GM19395 (cell line): ENCODE results near the gene ASMTL.
A peak's percentile ranks its signal among the peaks of the same experiment; 100 is the strongest.
"Not testable (repeated sequence)": the region's sequence is repeated elsewhere in the genome, so short reads cannot be mapped to it uniquely, and the experiment has no call there.

ENCODE experiments used
- ATAC-seq: cut with Tn5 transposase; IDR thresholded peaks from one replicate; pipeline ENCODE4 v1.9.1; 2021; ENCODE audit warnings: mild to moderate bottlenecking, moderate library complexity; ENCODE audit not compliant: unreplicated experiment

The ASMTL gene, protein sequence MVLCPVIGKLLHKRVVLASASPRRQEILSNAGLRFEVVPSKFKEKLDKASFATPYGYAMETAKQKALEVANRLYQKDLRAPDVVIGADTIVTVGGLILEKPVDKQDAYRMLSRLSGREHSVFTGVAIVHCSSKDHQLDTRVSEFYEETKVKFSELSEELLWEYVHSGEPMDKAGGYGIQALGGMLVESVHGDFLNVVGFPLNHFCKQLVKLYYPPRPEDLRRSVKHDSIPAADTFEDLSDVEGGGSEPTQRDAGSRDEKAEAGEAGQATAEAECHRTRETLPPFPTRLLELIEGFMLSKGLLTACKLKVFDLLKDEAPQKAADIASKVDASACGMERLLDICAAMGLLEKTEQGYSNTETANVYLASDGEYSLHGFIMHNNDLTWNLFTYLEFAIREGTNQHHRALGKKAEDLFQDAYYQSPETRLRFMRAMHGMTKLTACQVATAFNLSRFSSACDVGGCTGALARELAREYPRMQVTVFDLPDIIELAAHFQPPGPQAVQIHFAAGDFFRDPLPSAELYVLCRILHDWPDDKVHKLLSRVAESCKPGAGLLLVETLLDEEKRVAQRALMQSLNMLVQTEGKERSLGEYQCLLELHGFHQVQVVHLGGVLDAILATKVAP

DNA sequence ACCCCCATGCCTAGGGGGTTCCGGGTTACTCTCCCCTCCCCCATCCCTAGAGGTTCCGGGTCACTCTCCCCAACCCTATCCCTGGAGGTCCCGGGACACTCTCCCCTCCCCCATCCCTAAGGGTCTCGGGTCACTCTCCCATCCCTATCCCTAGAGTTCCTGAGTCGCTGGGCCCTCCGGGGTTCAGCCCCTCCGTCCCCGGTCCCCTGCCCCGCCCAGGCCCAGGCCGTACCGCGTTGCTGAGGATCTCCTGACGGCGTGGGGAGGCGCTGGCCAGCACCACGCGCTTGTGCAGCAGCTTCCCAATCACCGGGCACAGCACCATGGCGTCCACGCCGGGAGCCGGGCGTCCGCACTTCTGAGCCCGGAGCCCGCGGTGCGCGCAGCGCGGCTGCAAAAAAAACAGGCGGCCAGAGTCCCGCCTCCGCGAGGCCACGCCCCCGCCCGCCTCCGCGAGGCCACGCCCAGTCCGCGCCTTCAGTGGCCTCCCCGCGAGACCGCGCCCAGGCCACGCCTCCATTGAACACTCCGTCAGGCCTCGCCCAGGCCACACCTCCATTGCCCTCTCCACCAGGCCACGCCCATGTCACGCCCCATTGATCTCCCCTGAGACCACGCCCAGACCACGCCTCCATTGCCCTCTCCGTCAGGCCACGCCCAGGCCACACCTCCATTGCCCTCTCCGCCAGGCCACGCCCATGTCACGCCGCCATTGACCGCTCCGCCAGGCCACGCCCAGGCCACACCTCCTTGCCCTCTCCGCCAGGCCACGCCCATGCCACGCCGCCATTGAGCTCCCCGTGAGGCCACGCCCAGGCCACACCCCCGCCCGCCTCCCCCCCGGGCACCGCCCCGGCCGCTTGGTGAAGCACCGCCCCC, at the start of gene ASMTL:
Gene ASMTL (minus strand): TSS at position 394 of the 879 bp plus-strand sequence. CDS start 69 bp downstream, at position 325.
- peak; percentile 66 for ATAC-seq

DNA sequence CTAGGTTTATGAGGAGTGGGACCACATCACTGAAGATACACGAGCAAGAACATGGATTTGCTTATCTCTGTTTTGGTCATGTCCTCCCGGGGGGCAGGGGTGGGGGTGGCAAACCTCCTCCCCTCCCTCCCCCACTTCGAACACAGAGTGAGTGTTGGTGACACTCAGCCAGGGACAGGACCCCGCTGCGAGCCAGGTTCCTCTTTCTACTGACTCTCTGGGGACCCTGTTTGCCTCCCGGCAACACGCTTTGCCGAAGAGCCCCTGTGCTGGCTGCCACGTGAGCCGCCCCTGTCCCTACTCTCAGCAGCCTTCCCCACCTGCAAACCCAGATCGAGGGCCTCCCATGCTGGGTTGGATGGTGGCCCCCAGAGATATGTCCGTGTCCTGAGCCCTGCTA, 49.5 kb upstream of the ASMTL start:
- ATAC-seq = peak; percentile 49

DNA sequence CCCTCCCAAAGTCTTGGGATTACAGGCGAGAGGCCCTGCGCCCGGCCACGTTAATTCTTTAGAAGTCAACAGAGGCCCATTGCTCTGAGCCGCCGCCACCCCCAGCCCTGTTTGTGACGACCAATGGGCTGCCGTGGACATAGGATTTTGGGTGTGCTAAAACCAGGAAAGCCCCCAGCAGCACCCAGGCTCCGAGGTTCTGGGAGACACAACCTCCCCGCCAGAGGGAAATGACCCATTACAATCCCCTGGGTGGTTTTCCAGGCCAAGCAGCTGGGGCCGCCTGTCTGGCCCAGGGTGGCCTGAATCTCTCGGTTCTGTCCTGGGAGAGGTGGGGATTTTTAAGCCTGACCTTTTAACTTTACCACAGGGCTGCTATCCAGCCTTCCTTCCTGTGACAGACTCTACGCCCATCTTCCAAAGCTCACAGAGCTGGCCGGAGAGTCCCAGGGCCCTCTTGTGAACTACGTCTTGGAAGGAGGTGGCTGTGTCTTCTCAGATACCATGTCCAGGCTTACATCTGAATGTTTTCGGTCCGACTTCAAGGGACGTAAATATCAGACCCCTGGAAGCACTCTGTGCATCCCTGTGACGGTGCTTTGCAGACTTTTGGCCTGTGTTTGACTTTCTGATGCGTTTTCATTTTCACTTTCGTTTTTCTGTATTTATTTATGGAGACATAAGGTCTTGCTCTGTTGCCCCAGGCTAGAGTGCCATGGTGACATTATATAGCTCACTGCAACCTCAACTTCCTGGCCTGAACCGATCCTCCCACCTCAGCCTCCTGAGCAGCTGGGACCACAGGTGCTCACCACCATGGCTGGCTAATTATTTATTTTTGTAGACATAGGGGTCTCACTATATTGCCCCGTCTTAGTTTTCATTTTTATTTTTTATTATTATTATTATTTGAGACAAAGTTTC, 48.3 kb upstream of the ASMTL start:
- peak; percentile 75 for ATAC-seq

DNA sequence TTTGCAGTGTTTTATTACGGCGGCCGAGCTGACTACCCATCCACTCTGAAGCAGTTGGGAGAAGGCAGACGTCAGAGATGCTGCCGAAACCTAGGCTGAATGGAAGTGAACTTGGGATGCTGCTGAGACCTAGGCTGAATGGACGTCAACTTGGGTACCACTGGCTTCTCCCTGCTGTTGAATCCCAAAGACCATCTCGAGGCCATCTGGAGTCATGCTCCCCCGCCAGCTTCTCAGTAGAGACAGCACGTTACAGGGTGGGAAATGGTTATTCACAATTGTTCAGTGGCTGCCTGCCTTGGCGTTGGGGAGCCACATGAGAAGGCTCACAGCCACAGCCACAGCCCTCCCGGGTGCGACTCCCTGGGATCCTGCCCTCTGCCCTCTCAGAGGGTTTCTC, 43.4 kb upstream of the ASMTL start:
- ATAC-seq = no peak

DNA sequence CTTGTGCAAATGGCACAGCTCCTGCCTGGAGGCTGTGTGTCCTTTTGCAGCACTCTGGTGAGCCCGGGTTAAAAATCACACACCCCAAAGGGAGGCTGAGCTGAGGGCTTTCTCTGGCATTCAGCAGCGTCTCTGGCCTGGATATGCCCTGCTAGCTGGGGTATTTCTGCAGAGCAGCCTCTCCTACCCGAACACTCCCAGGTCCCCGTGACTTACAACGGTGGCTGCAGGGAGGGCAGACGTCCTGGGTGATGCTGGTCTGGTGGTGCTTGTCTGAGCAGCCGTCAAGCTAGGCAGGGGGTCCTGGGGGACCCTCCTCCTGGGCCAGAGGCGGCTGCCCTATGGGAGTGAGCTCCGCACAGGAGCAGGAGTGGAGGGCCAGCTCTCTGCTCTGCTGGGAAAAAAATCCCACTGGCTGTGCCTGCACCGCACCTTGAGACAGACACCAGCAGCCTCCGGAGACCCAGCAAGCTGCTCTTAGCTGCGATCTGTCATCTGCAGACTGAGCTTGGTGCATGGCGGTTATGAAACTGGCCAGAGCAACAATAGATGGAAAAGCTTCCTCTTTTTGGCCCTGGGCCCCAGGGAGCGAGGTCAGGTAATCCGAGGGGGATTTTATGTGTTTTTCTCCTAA, 41.3 kb upstream of the ASMTL start:
- ATAC-seq = peak; percentile 58

DNA sequence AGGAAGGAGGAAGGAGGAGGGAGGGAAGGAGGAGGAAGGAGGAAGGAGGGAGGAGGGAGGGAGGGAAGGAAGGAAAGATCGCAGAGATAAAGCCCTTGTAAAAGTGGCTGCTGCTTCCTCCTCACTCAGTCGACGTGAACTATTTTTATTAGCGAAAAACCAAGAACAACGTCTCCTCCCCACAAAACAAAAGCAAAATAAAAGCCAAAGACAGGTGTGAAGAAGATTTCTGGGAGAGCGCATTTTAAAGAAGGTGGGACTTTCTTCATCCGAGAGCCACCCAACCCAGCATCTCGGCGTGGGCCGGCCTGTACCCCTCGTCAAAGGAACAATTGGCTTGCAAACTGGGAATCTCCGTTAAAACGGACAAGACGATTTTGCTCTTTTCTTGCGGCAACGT, 40.7 kb upstream of the ASMTL start:
- no peak for ATAC-seq

DNA sequence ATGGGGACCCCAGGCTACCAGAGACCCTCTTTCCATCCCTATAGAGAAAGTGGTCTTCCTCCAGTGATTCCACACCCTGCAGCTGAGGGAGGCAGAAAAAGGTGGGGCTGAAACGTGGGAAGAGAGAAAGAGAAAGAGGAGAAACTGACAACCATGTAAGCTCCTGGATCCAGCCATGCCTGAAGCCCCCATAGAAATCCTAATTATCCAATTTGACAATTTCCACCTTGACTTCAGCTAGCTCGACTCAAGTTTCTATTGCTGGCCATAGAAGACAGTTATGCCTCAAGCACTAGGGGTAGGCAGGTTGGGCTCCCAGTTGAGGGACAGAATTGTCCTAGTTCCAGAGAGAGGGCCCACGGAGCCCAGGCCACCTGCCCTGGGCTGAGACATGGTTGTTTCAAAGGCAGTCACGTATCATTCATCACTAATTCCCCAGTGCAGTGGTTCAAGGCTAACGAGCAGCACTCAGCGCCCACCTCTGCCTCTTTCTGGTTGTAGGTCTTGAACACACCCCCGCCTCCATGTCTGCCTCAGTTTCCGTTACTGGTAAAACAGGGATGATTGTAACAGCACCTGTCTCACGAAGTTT, 39.8 kb upstream of the ASMTL start:
- ATAC-seq = no peak

DNA sequence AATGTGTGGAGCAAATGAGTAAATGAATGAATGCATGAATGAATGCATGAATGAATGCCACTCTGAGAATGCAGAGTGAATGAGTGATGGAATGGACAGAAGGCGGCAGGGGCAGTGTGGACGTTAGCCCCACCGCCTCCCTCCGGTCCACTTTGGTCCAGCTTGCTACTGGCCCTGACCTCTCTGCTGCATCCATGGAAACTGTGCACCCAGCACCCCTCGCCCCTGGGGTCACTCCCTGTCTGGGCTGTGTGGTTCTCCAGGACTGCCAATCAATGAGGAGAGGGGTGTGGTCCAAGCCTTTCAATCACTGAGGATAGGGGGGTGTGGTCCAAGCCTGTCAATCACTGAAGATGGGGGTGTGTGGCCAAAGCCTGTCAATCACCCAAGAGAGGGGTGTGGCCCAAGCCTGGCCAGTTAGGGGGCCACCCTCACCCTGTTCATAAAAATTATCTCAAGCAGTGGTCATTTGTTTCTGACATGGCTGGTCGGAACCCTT, 39.2 kb upstream of the ASMTL start:
- ATAC-seq = peak; percentile 78

DNA sequence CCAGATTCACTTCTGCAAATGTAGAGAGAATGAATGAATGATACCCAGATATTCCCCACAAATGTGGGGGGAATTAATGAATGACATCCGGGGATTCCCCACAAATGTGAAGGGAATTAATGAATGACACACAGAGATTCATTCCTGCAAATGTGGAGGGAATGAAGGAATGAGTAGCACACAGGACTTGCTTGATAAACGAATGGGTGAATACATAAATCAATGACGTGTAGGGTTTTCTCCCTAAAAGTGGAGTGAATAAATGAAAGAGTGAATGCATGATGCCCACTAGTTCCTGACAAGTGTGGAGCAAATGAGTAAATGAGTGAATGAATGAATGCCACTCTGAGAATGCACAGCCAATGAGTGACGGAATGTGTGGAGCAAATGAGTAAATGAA, 38.5 kb upstream of the ASMTL start:
- ATAC-seq = not testable (repeated sequence)

DNA sequence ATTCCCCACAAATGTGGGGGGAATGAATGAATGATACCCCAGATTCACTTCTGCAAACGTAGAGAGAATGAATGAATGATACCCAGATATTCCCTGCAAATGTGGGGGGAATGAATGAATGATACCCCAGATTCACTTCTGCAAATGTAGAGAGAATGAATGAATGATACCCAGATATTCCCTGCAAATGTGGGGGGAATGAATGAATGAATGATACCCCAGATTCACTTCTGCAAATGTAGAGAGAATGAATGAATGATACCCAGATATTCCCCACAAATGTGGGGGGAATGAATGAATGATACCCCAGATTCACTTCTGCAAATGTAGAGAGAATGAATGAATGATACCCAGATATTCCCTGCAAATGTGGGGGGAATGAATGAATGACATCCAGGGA, 38.0 kb upstream of the ASMTL start:
- not testable (repeated sequence) for ATAC-seq

DNA sequence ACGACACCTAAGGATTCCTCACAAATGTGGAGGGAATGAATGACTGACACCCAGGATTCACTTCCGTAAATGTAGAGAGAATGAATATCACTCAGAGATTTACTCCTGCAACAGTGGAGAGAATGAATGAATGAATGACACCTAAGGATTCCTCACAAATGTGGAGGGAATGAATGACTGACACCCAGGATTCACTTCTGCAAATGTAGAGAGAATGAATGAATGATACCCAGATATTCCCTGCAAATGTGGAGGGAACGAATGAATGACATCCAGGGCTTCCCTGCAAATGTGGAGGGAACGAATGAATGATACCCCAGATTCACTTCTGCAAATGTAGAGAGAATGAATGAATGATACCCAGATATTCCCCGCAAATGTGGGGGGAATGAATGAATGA, 36.6 kb upstream of the ASMTL start:
- not testable (repeated sequence) for ATAC-seq

DNA sequence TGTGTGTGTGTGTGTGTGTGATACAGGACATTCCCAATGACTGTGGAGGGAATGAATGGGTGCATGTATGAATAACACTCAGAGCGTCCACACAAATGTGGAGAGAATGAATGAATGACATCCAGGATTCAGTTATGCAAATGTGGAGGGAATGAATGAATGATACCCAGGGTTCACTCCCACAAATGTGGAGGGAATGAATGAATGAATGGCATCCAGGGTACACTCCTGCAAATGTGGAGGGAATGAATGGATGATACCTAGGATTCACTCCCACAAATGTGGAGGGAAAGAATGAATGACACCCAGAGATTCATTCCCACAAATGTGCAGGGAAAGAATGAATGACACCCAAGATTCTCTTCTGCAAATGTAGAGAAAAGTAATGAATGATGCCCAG, 36.0 kb upstream of the ASMTL start:
- ATAC-seq = no peak

DNA sequence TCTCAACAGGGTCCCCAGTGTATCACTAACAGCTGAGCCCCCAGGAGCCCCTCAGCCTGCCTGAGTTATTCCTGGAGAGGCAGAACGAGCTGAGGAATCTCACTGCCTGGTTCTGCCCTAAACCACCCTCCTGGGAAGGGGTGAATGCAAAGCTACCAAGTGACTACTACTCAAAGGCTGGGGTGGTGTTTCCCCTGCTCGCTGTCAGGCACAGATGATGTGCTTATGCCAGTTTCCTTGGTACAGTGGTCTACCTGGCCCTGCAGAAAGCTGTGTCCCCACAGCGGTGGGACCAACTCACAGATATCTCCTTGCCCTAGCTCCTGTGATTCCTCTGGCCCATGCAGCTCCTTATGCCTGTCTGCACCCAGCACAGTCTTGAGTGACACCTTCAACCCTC, 35.4 kb upstream of the ASMTL start:
- ATAC-seq = no peak

DNA sequence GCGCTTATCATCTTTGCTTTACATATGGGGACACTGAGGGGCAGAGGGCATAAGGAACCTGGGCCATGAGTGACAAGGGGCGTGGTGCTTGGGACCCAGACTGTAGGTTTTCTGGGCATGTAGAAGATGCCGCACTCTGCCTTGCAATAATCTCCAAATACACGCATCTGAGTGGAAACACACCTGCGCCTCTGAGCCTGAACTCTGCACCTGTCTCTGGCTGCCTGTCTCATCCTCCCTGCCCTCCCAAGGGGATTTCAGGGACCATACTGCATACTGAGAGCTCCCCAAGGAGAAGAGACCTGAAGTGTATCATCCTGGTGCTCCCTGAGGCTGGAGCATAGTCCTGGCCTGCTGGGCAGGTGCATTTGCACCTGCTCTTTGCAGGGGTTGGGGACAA, 34.7 kb upstream of the ASMTL start:
- ATAC-seq = no peak

DNA sequence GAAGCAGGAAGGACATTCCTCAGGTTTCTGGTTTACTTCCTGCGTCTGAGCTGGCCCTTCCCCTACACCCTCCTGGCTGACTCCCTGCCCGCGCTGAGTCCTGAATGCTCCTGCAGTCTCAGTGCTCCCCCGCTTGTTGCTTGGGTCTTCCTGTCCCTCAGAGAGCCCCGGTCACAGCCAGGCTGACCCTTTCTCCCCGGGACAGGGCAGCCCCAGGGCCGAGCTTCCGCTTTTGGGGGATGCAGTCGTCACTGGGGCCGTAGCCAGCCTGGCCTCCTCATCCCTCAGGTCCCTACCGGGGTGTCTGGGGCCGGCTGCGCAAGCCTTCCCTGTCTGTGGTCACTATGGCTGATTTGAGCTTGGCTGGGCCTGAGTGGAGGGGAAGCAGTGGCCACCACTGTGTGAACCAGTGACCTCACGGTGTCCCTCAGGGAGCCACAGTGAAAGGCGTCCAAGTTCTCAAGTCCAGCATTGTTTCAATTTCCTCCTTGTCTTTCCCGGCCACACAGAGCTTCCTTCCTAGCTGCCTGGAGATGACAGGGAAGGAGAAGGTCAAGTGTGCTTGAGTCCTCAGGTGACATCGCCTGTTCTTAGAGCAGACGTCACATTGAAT, 34.1 kb upstream of the ASMTL start:
- ATAC-seq = no peak

DNA sequence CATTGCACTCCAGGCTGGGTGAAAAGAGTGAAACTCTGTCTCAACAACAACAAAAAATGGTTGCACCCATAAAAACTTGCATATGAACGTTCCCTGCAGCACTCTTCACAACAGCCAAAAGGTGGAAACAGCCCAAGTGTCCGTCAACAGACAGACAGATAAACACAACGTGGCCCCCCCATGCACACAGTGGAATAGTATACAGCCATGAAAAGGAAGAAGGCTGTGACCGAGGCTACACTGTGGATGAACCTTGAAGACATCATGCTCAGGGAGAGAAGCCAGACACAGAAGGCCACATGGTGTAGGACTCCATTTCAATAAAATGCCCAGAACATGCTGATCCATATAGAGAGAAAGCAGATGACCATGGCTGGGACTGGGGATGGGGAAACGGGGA, 33.5 kb upstream of the ASMTL start:
- no peak for ATAC-seq

DNA sequence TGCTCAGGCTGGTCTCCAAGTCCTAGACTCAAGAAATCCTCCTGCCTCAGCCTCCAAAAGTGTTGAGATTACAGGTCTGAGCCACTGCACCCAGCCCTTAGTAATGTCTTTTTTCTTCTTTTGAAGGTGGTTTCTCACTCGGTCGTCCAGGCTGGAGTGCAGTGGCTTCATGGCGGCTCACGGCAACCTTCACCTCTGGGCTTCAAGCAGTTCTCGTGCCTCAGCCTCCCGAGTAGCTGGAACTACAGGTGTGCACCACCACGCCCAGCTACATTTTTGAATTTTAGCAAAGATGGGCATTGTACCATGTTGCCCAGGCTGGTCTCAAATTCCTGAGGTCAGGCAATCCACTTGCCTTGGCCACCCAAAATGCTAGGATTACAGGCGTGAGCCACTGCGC, 32.3 kb upstream of the ASMTL start:
- no peak for ATAC-seq

DNA sequence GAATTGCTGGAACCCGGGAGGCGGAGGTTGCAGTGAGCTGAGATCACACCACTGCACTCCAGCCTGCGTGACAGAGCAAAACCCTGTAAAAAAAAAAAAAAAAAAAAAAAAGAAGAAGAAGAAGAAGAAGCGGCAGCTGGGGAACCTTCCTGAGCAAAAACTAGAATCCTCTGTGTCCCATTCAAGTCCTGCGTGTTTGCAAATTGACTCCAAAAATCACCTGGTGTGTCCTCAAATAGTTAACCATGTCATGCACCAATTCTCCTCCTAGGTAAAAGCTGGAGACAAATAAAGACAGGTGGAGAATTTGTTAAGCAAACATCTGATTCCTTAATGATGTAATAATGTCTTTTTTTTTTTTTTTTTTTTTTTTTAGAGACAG, 31.9 kb upstream of the ASMTL start:
- peak; percentile 3 for ATAC-seq
